Tibial nerve (tissue), 3 donors: Measurements from ENCODE around the gene ZMIZ2.

Source experiments
- CTCF ChIP-seq, 5 experiments: fragments of 200-600 bp in 3 of 5; fragments of 450-650 bp in 2 of 5; sonication (generic) in 3 of 5; IDR thresholded peaks; one replicate each; pipeline ENCODE4 v1.5.1; 2016 to 2019; ENCODE audit warnings: antibody characterized with exemption in 5 of 5, mild to moderate bottlenecking in 3 of 5, moderate library complexity in 2 of 5
- POLR2A ChIP-seq, 2 donors: fragments of 450-650 bp; IDR thresholded peaks; one replicate each; pipeline ENCODE4 v1.6.1; 2017; ENCODE audit warnings: antibody characterized with exemption in 2 of 2, mild to moderate bottlenecking in 2 of 2, moderate library complexity in 2 of 2

DNA sequence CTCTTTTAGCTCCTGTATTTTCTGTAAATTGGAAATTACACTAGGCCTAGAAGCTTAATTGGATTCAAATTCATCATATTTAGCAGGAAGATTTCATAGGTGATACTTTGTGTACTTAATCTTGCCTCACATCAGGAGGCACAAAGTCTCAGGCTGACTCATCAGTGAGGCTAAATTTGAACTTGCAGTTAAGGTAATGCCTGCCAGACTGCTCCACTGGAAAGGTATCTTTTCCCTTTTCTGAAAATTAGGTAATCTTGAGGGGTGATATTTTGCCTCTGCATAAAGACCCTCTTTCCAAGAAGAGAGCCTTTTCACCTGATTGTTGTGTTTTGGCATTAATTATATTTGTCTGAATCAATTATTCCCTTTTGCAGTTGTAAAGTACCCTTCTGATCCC lies 62.4 kb downstream of the ZMIZ2 start:
- TF ChIP-seq CTCF (IDR thresholded peaks at IDR 0.05) = no peak
- no peak for TF ChIP-seq POLR2A (IDR thresholded peaks at IDR 0.05)
